Urothelium cell line (cell line): ENCODE results near the gene TRAM2.

ENCODE experiments used
- DNase-seq: peaks from one replicate; pipeline ENCODE4 v3.0.0; 2011; ENCODE audit warnings: low spot score, mixed read lengths
- FAIRE-seq: peaks from 2 replicates; lab custom pipeline; 2011; peaks lifted over from hg19 to GRCh38; lab: Jason Lieb, UNC

The TRAM2 gene

GRCh38 chr6:52533491-52533890 lies 43.4 kb downstream of the TRAM2 start:
- DNase-seq: no peak
- FAIRE-seq: no peak

- no peak for FAIRE-seq
Observed at GRCh38 chr6:52532457-52532856, 44.4 kb downstream of the TRAM2 start.

GRCh38 chr6:52531834-52532233 lies 45.0 kb downstream of the TRAM2 start:
- no peak for DNase-seq
- FAIRE-seq: peak; percentile 23

More at GRCh38 chr6:52532457-52532856, 44.4 kb downstream of the TRAM2 start:
- DNase-seq: no peak

- FAIRE-seq (no peak), DNase-seq (no peak)
Observed at GRCh38 chr6:52531396-52531795, 45.5 kb downstream of the TRAM2 start.

GRCh38 chr6:52530351-52530750 lies 46.5 kb downstream of the TRAM2 start:
- no peak for FAIRE-seq
- DNase-seq: no peak

GRCh38 chr6:52529311-52529710 lies 47.5 kb downstream of the TRAM2 start:
- DNase-seq (no peak), FAIRE-seq (no peak)

- FAIRE-seq: no peak
- no peak for DNase-seq
Observed at GRCh38 chr6:52527436-52527835, 49.4 kb downstream of the TRAM2 start.

- DNase-seq: no peak
- no peak for FAIRE-seq
Observed at GRCh38 chr6:52526634-52527033, 50.2 kb downstream of the TRAM2 start.

GRCh38 chr6:52524918-52525317 lies 51.9 kb downstream of the TRAM2 start:
- no peak for FAIRE-seq
- no peak for DNase-seq

GRCh38 chr6:52523378-52524142 lies 53.3 kb downstream of the TRAM2 start:
- no peak for FAIRE-seq
- DNase-seq: no peak

- DNase-seq (no peak), FAIRE-seq (no peak)
Observed at GRCh38 chr6:52522655-52523054, 54.2 kb downstream of the TRAM2 start.

- FAIRE-seq (no peak), DNase-seq (no peak)
Observed at GRCh38 chr6:52522151-52522626, 54.7 kb downstream of the TRAM2 start.

- FAIRE-seq (no peak), DNase-seq (no peak)
Observed at GRCh38 chr6:52519618-52520017, 57.2 kb downstream of the TRAM2 start.

- DNase-seq (no peak), FAIRE-seq (no peak)
Observed at GRCh38 chr6:52518279-52518945, 58.4 kb downstream of the TRAM2 start.

- FAIRE-seq (peak; percentile 91), DNase-seq (peak; percentile 97)
Observed at GRCh38 chr6:52517502-52518278, 59.2 kb downstream of the TRAM2 start.

GRCh38 chr6:52516943-52517342 lies 59.9 kb downstream of the TRAM2 start:
- FAIRE-seq: no peak

GRCh38 chr6:52516269-52516668 lies 60.6 kb downstream of the TRAM2 start:
- DNase-seq (no peak), FAIRE-seq (no peak)

More at GRCh38 chr6:52516943-52517342, 59.9 kb downstream of the TRAM2 start:
- DNase-seq: no peak

- FAIRE-seq (no peak), DNase-seq (no peak)
Observed at GRCh38 chr6:52515219-52515960, 61.5 kb downstream of the TRAM2 start.

- FAIRE-seq (no peak), DNase-seq (no peak)
Observed at GRCh38 chr6:52514514-52514913, 62.3 kb downstream of the TRAM2 start.

GRCh38 chr6:52513896-52514295 lies 63.0 kb downstream of the TRAM2 start:
- DNase-seq: no peak
- no peak for FAIRE-seq

GRCh38 chr6:52513464-52513863 lies 63.4 kb downstream of the TRAM2 start:
- DNase-seq (no peak), FAIRE-seq (no peak)
